NCI-H2171 (cell line): ENCODE results near the gene CEP170B.
"Not testable (repeated sequence)": the region's sequence is repeated elsewhere in the genome, so short reads cannot be mapped to it uniquely, and the experiment has no call there.

ENCODE experiments used
- DNase-seq: peaks from one replicate; lab custom pipeline; 2025; lab: John Stamatoyannopoulos, UW

The CEP170B gene

GRCh38 chr14:104844306-104845032 lies 20.6 kb upstream of the CEP170B start:
- no peak for DNase-seq

- DNase-seq = no peak
Measured at GRCh38 chr14:104845033-104845666, 19.9 kb upstream of the CEP170B start.

GRCh38 chr14:104845834-104846441 lies 19.1 kb upstream of the CEP170B start:
- no peak for DNase-seq

- DNase-seq = no peak
Measured at GRCh38 chr14:104852280-104852663, 12.8 kb upstream of the CEP170B start.

- DNase-seq = no peak
Measured at GRCh38 chr14:104855532-104856090, 9.5 kb upstream of the CEP170B start.

- no peak for DNase-seq
Measured at GRCh38 chr14:104856157-104856868, 8.8 kb upstream of the CEP170B start.

- DNase-seq = no peak
Measured at GRCh38 chr14:104856869-104857860, 7.9 kb upstream of the CEP170B start.

- DNase-seq = not testable (repeated sequence)
Measured at GRCh38 chr14:104857931-104858330, 7.1 kb upstream of the CEP170B start.

GRCh38 chr14:104858811-104859426 lies 6.1 kb upstream of the CEP170B start:
- no peak for DNase-seq

GRCh38 chr14:104859900-104860299 lies 5.2 kb upstream of the CEP170B start:
- DNase-seq = no peak

- no peak for DNase-seq
Measured at GRCh38 chr14:104860414-104860813, 4.7 kb upstream of the CEP170B start.

GRCh38 chr14:104863131-104863862 lies 1.8 kb upstream of the CEP170B start:
- no peak for DNase-seq

- no peak for DNase-seq
Measured at GRCh38 chr14:104863923-104864266, 1.2 kb upstream of the CEP170B start.

GRCh38 chr14:104864267-104865080 lies 594 bp upstream of the CEP170B start:
- peak; percentile 43 for DNase-seq

- no peak for DNase-seq
Measured at GRCh38 chr14:104865631-104866441, 768 bp downstream of the CEP170B start.

GRCh38 chr14:104866451-104867370 lies 1.6 kb downstream of the CEP170B start:
- DNase-seq = no peak

- DNase-seq = no peak
Measured at GRCh38 chr14:104867371-104868059, 2.4 kb downstream of the CEP170B start.
